Endometrial microvascular endothelial cells (primary cell): ENCODE data around the gene TNFRSF1B. TPM values are rescaled to one million over a fixed set of nuclear protein-coding genes. Genes with fewer than 3 reads are reported as not detected.
"Not testable (repeated sequence)": the region's sequence is repeated elsewhere in the genome, so short reads cannot be mapped to it uniquely, and the experiment has no call there.

Source experiments
- in situ Hi-C: cut with HindIII; loops from 2 replicates; pipeline ENCODE4 v1.10.0; 2017; ENCODE audit warnings: low sequenced_read_pairs, low pct_unique_long_range_greater_than_20kb; ENCODE audit errors: inconsistent ontology term
- total RNA-seq: library from RNA; depleted of rRNA; stranded (reverse); fragments of >200 nt; gene quantifications from one replicate; pipeline ENCODE4 v1.2.3, GENCODE V29; 2015; ENCODE audit errors: inconsistent ontology term

The TNFRSF1B gene
- total RNA-seq, 1 donor from 2014 or later: 11.5 TPM

DNA sequence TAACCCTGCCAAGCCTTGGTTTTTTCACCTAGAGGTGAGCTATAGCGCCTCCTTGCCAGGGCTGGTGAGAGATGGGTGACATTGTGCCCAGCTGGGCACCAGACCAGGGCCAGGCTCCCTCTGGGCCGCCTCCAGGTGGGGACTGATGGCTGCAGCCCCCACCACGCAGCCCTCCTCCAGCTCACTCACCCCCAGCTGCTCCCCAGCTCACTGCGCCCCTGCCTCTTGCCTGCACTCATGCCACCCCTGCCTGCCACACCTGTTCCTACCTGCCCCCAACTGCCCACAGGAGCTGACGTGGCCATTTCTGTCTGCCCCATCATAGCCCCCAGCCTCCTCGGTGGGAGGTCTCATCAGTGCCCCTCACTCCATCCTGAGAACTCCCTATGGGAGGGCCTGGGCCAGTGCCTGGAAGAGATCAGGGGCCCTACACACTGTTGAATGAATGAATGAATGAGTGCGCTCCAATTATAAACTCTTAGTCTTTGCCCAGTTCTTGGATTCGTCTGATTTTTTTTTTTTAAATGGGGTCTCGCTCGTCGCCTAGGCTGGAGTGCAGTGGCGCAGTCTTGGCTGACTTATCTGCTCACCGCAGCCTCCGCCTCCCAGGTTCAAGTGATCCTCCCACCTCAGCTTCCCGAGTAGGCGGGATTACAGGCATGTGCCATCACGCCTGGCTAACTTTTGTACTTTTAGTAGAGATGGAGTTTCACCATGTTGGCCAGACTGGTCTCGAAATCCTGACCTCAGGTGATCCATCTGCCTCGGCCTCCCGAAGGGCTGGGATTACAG lies 36.6 kb downstream of the TNFRSF1B start:
- in situ Hi-C loops: no loop called here

DNA sequence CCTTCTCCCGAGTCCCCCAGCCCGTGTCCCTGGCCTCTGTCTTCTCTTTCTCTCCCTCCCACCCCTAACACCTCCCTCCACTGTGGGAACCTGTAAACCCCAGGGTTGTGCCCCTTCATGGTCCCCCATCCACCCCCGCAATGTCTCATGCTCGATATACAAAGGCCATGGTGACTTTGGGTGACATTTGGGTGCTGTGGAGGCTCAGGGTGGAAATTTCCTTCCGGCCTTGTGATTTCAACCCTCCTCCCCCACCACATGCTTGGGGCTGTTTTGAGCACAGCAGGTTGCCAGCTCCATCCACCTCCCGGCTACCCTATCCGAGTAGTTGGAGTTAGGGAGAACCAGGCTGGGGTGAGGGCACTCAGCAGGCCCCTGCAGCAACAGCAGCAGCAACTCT lies 37.3 kb downstream of the TNFRSF1B start:
- in situ Hi-C loops: no loop called here

DNA sequence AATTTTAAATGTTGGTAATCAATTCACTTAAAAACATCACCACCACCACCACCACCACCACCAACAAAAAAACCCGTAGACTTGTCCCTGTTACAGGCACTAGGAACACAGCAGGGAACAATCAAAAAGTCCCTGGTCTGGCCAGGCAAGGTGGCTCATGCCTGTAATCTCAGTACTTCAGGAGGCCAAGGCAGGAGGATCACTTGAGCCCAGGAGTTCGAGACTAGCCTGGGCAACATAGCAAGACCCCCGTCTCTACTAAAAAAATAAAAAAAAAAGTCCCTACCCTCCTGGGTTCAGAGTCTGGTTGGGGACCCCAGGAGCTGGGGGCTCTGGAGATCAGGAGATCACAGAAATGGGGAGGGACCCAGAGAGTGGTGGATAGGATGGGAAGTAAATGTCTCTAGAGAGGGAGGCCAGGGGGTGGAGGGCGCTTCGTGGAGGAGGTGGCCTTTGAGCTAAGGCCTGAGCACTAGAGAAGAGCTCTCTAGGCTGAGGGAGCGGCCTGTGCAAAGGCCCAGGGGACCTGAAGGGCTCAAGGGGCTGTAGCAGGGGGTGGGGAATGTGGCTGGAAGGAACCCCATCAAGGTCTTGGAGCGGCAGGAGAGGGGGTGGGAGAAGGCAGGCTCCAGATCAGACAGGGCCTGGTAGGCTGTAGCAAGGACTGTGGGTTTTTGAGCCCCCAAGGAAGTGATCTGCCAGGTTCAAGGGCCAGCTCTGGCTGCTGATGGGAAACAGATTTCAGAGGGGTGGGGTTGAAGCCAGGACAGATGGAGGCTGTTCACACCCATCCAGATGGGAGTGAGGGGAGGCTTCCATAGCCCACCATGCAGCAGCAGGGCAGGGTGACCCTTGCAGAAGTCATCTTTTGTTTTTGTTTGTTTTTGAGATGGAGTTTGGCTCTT lies 38.2 kb downstream of the TNFRSF1B start:
- in situ Hi-C loops: no loop called here

DNA sequence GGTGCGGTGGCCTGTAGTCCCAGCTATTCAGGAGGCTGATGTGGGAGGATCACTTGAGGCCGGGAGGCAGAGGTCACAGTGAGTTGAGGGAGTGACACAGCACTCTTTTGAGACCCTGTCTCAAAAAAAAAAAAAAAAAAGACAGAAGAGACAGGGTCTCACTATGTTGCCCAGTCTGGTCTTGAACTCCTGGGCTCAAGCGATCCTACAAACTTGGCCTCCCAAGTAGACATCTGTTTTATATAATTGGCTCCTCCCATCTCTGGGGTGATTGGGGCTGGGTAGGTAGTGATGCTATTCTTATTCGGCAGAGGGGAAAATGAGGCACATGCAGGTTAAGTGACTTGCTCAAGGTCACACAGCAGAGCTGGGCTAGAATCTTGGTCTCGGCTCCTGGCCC lies 39.4 kb downstream of the TNFRSF1B start:
- in situ Hi-C loops: no loop called here

DNA sequence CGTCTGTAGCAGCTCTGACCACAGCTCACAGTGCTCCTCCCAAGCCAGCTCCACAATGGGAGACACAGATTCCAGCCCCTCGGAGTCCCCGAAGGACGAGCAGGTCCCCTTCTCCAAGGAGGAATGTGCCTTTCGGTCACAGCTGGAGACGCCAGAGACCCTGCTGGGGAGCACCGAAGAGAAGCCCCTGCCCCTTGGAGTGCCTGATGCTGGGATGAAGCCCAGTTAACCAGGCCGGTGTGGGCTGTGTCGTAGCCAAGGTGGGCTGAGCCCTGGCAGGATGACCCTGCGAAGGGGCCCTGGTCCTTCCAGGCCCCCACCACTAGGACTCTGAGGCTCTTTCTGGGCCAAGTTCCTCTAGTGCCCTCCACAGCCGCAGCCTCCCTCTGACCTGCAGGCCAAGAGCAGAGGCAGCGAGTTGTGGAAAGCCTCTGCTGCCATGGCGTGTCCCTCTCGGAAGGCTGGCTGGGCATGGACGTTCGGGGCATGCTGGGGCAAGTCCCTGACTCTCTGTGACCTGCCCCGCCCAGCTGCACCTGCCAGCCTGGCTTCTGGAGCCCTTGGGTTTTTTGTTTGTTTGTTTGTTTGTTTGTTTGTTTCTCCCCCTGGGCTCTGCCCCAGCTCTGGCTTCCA lies 40.1 kb downstream of the TNFRSF1B start:
- in situ Hi-C loops: no loop called here

DNA sequence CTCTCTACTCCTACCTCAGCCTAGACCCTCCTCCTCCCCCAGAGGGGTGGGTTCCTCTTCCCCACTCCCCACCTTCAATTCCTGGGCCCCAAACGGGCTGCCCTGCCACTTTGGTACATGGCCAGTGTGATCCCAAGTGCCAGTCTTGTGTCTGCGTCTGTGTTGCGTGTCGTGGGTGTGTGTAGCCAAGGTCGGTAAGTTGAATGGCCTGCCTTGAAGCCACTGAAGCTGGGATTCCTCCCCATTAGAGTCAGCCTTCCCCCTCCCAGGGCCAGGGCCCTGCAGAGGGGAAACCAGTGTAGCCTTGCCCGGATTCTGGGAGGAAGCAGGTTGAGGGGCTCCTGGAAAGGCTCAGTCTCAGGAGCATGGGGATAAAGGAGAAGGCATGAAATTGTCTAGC lies 41.5 kb downstream of the TNFRSF1B start:
- in situ Hi-C loops: no loop called here

DNA sequence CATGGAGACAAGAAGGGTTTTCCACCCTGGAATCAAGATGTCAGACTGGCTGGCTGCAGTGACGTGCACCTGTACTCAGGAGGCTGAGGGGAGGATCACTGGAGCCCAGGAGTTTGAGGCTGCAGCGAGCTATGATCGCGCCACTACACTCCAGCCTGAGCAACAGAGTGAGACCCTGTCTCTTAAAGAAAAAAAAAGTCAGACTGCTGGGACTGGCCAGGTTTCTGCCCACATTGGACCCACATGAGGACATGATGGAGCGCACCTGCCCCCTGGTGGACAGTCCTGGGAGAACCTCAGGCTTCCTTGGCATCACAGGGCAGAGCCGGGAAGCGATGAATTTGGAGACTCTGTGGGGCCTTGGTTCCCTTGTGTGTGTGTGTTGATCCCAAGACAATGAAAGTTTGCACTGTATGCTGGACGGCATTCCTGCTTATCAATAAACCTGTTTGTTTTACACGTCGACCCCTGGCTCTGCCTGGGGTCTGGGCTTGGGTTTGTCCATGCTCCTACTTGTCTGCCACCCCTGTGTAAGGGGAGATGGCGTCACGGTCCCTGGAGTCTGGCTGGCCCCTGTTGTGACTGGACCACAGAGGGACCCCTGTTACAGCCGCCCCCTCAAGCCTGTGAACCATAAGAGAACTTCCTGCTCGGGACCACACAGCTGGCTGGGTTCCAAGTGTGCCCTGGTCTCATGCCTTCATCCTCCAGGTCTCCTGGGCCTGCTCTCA lies 42.1 kb downstream of the TNFRSF1B start:
- in situ Hi-C loops: no loop called here

DNA sequence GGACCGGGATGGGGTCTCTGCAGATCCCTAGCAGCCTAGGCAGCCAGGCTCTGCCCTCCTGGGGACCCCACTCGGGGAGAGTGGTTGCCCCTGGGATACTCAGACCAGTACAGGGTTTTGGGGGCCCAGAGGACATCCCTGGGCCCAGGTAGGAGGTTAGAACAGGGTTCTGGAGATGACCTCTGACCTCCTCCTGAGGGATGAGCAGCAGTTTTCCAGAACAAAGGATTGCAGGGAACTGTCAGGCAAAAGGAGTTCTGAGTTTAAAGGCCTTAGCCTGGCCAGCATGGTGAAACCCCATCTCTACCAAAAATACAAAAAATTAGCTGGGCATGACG lies 42.7 kb downstream of the TNFRSF1B start:
- in situ Hi-C loops: no loop called here

DNA sequence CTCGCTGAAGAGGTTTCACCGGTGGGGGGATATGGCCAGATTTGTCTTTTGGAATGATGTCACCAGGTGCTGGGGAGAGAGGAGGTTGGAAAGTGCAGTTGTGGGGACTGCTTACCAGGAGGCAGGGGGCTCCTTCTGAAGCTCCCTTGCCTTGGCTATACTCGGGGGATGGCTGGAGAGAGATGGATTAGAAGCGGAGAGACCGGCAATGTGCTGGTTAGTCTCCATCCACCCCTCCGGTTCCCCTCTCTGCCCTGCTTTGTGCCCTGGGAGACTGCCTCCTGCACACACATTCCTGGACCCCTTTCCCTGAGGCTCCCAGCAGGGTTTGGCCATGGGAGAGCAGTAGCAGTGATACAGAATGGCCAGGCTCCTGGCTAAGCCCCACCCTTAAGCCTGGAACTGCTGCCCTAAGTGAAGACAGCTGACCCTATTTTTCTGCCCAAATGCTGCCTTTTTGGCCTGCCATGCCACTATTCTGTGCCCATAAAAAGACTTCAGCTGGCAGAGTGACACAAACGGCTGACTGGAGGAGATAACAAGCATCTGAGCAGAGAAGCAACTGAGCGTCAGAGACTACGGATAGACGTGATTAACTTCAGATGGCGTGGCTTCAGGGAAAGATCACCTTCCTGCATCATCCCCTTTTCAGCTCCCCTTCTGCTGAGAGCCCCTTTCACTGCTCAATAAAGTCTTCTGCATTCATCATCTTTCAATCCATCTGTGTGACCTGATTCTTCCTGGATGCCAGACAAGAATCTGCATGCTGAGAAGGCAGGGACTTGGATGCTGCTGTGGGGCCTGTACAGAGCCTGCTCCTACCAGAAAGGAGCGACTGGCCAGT lies 48.5 kb downstream of the TNFRSF1B start:
- in situ Hi-C loops: no loop called here

DNA sequence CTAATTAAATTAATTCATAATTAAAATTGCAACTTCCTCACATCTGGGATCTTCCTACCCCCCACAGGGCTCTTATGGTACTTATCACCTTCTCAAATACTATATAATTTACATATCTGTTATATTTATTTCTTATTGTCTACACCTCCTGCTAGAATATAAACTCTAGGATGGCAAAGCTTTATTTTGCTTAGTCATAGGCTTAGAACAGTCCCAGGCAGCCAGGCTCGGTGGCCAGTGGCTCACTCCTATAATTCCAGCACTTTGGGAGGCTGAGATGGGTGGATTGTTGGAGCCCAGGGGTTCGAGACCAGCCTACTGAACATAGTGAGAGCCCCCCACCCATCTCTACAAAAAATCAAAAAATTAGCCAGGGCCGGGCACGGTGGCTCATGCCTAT lies 53.0 kb downstream of the TNFRSF1B start:
- in situ Hi-C loops: no loop called here

DNA sequence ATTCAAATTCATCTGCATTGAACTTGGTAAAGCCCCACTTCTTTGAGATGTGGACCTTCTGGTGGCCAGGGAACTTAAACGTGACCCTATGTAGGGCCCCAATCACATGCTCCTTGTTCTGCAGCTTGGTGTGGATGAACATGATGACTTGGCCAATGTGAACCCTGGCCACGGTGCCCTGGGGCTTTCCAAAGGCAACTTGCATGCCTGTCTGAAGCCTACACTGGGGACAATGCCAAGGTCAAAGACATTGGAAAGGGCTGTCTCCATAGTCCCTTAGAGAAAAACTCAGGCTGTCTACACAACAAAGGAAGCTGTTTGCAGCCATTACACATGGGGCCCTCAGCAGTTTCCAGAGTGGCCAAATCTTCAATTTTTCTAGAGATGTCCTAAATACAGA lies 54.1 kb downstream of the TNFRSF1B start:
- in situ Hi-C loops: no loop called here

DNA sequence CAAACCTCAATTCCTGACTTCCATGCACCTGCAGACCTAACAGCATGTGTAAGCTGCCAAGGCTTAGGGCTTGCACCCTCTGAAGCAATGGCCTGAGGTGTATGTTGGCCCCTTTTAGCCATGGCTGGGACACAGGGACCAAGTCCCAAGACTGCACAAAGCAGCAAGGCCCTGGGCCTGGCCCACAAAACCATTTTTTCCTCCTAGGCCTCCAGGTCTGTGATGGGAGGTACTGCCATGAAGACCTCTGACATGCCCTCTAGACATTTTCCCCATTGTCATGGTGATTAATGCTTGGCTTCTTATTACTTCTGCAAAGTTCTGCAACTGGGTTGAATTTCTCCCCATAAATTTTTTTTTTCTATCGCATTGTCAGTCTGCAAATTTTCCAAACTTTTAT lies 55.9 kb downstream of the TNFRSF1B start:
- in situ Hi-C loops: not testable (repeated sequence)

DNA sequence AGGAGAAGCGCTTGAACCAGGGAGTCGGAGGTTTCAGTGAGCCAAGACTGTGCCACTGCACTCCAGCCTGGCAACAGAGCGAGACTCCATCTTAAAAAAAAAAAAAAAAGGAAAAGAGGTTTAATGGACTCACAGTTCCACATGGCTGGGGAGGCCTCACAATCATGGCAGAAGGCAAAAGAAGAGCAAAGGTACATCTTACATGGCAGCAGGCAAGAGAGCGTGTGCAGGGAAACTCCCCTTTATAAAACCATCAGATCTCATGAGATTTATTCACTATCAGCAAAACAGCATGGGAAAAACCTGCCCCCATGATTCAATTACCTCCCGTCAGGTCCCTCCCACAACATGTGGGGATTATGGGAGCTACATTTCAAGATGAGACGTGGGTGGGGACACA lies 57.3 kb downstream of the TNFRSF1B start:
- in situ Hi-C loops: not testable (repeated sequence)

DNA sequence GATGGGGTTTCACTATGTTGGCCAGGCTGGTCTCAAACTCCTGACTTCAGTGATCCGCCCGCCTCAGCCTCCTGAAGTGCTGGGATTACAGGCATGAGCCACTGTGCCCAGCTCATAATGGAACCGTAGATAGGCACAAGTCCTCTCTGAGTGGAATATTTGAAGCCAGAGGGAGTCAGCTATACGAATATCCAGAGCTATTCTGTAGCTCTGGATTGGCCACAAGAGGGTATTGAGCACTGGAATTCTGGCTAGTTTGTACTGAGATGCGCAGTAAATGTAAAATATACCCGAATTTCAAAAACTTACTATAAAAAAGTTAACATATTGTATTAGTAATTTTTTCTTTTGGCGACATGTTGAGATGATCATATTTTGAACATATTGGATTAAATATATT lies 62.2 kb downstream of the TNFRSF1B start:
- in situ Hi-C loops: no loop called here

DNA sequence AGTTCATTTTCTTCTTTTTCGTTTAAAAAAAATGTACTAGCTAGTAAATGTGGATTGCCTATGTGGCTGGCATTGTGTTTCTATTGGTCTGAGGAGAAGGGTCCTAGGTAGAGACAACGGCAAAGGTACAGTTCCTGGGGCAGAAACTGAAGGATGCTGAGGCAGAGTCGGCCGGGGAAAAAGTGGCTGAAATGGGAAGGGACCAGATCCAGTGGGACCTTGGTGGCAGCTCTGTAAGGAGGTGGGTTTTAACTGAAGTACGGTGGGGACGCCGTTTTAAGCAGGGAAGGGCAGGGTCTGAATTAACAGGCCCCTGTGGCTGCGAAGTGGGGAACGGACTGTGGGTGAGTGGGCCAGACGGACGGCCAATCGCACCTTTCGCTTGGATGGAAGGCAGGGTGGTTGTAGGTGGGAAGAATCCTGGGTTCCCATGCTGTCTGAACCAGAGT lies 62.6 kb downstream of the TNFRSF1B start:
- in situ Hi-C loops: no loop called here

DNA sequence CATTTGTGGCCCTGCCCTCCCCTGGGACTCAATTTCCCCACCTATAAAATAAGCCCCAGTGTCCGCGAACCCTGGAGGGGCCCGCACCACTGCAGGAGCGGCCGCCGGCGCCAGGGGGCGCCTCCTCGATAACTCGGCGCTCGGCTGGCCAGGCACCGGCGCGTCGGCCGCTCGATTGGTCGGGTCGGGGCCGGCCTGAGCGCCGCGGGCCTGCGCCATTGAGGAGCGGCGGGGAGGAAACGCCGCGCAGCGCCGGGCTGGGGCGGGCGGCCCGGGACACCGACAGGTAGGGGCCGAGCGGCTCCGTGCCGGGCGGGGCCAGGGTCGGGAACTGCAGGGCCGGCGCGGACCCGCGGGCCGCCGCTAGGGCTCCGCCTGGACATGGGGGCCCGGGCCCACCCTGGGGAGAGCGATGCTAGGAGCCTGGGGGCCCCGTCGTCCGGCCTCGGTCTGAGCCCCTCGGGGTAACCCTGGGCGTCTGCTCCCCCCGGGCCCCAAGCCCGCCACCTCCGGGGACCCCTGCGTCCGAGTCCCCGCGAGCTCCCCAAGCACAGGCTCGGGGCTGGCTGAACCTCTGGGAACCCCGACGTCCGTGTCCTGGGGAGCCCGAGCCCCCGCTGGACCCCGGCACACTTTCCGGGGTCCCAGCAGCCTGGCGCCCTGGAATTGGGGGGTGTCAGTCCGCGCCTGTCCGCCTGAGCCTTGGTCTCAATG lies 63.2 kb downstream of the TNFRSF1B start, which contains the start of gene VPS13D:
Gene VPS13D, plus strand, starts transcription at position 196 of the 714 bp plus-strand sequence. CDS start 4,237 bp downstream, outside the sequence.
- in situ Hi-C loops: no loop called here

DNA sequence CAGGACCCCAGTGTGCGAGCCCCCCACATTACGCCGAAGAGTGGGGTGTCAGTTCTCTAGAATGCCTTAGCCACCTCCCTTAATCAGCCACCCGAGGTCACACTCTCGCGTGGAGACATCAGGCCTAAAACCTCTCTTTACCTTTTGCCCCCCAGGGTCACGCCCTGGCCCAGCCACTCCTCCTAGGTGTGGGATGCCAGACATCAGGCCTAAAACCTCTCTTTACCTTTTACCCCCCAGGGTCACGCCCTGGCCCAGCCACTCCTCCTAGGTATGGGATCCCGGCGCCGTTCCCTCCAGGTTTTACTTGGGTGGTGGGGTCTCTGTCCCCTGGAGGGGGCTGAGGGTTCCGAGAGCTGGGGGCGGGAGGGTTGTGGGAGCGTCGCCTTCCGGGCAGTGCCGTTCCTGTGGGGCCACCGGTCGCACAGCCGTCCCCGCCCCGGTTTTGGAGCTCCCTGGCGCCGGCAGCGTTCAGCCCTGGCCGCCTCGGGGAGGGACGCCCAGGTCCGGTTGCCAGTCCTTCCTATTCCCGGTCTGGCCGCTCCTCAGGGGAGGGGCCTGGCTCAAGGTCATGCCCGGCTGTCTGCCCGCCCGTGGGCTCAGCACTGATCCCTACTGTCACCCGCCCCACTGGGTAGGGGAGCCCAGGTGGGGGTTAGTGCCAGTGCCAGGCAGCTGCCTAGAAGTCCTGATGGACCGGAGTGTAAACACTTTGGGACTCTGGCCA lies 63.9 kb downstream of the TNFRSF1B start:
- in situ Hi-C loops: no loop called here
